ENCODE results near the gene IFTAP.
A peak's percentile ranks its signal among the peaks of the same experiment; 100 is the strongest.
"Not testable (repeated sequence)": the region's sequence is repeated elsewhere in the genome, so short reads cannot be mapped to it uniquely, and the experiment has no call there.

Gene IFTAP, protein sequence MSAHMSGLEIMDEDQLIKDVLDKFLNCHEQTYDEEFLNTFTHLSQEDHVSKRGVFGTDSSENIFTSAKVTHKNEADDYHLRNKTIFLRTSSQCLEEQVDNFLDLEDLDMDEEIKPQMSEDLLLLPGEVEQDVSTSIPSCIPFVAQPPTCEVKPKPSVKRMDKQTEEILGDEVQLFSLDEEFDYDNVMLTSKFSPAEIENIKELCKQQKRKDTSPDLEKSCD

DNA sequence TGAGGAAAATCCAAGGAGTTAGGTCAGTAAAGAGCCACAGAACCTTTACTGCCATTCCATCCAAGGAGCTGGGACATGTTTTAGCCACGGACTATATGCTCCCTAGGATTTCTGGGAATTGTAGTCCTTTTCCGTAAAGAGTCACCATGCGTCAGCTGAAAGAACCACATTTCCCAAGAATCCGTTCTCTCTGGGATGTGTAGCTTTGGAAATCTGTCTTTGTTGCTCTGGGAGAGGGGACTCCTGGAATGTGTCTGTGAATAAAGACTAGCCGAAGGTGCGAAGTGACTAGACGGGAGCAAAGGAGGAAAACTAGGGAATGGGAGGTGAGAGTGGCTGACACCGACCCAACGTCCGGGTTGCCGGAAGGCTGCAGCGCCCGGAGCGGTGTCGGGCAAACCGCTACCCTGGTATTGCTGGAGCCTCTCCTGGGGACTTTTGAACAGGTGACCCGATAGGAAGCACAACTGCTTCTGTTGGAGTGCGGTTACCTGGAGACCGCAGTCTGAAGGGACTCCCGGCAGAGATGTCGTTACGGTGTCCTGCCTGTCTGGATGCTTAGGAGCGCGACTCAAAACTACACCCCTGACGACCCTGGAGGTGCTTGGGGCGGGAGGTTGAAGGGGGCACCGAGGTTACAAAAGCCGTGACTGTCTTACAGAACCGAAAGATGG, at the start of gene IFTAP:
IFTAP (plus strand) TSS at position 187 of the 674 bp plus-strand sequence. CDS start 15,602 bp downstream, outside the sequence.
- peak within 1 kb of the TSS; percentile 94 to 98 for H3K4me3 ChIP-seq (ENCODE audit: low read depth in 1 of 2, low read length in 2 of 2)
- H3K27ac ChIP-seq (ENCODE audit: low read length) = peak within 1 kb of the TSS; percentile 72
- no peaks in the 10 kb centered on the region for H3K27me3 ChIP-seq (ENCODE audit: low read depth, low read length)
- no peaks in the 10 kb centered on the region for H3K9me3 ChIP-seq (ENCODE audit: control insufficient read depth in 1 of 2, low read length in 2 of 2)
- peaks cover 0 to 11% of the 10 kb centered on the region in 2 donors for H3K4me1 ChIP-seq (ENCODE audit: control insufficient read depth in 1 of 2, insufficient read depth in 2 of 2, low read length in 2 of 2)
- H3K36me3 ChIP-seq (ENCODE audit: control insufficient read depth in 1 of 2, insufficient read depth in 2 of 2, low read length in 2 of 2) = no peaks in the 10 kb centered on the region

DNA sequence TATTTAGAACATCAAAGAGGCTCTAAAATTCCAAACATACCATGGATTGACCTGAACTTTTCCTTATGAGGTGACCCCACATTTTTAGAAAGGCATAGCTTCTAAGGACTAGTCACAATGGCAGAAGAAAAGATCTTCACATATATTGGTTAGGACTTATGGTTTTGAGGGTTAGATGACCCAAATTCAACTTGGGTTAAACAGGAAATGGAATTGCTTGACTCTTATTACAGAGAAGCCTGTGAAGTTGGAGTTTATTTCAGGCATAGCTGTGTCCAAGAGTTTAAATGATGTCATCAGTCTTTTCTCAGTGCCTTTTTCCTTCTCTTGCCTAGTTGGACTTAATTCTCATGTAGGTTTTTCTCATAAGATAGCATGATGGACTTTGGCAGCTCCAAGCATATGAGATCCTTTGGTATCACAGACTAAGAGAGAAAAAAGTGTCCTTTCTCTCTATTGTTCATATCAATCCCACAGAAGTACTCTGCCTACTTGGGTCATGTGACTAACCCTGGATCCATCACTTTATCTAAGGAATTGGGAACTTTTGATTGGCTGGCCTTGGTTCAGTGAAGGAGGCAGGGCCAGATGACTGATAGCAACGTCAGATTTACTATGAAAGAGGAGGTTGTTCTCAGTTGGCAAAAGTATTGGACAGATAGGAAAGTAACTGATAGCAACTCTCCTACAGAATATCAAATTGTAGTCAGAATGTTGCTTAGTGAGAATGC, 43.8 kb upstream of the IFTAP start:
- H3K9me3 ChIP-seq (ENCODE audit: control insufficient read depth in 1 of 2, low read length in 2 of 2) = peaks cover 0 to 2% of the 10 kb centered on the region in 2 donors
- H3K4me3 ChIP-seq (ENCODE audit: low read depth in 1 of 2, low read length in 2 of 2) = no peak overlapping the region
- H3K4me1 ChIP-seq (ENCODE audit: control insufficient read depth in 1 of 2, insufficient read depth in 2 of 2, low read length in 2 of 2) = no peaks in the 10 kb centered on the region
- H3K36me3 ChIP-seq (ENCODE audit: control insufficient read depth in 1 of 2, insufficient read depth in 2 of 2, low read length in 2 of 2) = no peaks in the 10 kb centered on the region
- no peaks in the 10 kb centered on the region for H3K27me3 ChIP-seq (ENCODE audit: low read depth, low read length)
- no peak overlapping the region for H3K27ac ChIP-seq (ENCODE audit: low read length)

DNA sequence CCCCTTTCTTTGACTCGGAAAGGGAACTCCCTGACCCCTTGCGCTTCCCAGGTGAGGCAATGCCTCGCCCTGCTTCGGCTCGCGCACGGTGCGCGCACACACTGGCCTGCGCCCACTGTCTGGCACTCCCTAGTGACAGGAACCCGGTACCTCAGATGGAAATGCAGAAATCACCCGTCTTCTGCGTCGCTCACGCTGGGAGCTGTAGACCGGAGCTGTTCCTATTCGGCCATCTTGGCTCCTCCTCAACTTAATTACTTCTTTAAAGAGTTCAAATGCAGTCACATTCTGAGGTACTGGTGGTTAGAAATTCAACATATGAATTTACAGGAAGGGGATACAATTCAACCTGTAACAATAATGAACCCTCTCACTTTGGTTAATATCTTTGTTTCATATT, 36.9 kb upstream of the IFTAP start:
- H3K36me3 ChIP-seq (ENCODE audit: control insufficient read depth in 1 of 2, insufficient read depth in 2 of 2, low read length in 2 of 2); H3K4me1 ChIP-seq (ENCODE audit: control insufficient read depth in 1 of 2, insufficient read depth in 2 of 2, low read length in 2 of 2); H3K4me3 ChIP-seq (ENCODE audit: low read depth in 1 of 2, low read length in 2 of 2); H3K27me3 ChIP-seq (ENCODE audit: low read depth, low read length); H3K9me3 ChIP-seq (ENCODE audit: control insufficient read depth in 1 of 2, low read length in 2 of 2); H3K27ac ChIP-seq (ENCODE audit: low read length): not testable (repeated sequence)

DNA sequence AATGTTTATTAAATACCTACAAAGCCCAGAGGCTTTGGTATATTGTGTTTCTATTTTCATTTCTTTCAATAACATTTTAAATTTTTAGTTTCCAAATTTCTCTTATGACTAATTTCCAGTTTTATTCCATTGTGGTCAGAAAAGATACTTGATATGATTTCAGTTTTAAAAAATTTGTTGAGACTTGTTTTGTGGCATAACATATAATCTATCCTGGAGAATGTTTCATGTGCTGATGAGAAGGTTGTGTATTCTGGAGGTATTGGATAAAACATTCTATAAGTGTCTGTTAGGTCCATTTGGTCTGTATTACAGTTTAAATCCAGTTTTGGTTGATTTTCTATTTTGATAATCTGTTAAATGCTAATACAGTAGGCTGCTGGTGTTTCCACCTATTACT, 36.3 kb upstream of the IFTAP start:
- Histone ChIP-seq H3K27ac (ENCODE audit: low read length) (no peak overlapping the region), H3K36me3 (ENCODE audit: control insufficient read depth in 1 of 2, insufficient read depth in 2 of 2, low read length in 2 of 2) (no peaks in the 10 kb centered on the region), H3K9me3 (ENCODE audit: control insufficient read depth in 1 of 2, low read length in 2 of 2) (peaks cover 5 to 6% of the 10 kb centered on the region in 2 donors), H3K4me1 (ENCODE audit: control insufficient read depth in 1 of 2, insufficient read depth in 2 of 2, low read length in 2 of 2) (no peaks in the 10 kb centered on the region), H3K27me3 (ENCODE audit: low read depth, low read length) (no peaks in the 10 kb centered on the region), H3K4me3 (ENCODE audit: low read depth in 1 of 2, low read length in 2 of 2) (no peak overlapping the region)

DNA sequence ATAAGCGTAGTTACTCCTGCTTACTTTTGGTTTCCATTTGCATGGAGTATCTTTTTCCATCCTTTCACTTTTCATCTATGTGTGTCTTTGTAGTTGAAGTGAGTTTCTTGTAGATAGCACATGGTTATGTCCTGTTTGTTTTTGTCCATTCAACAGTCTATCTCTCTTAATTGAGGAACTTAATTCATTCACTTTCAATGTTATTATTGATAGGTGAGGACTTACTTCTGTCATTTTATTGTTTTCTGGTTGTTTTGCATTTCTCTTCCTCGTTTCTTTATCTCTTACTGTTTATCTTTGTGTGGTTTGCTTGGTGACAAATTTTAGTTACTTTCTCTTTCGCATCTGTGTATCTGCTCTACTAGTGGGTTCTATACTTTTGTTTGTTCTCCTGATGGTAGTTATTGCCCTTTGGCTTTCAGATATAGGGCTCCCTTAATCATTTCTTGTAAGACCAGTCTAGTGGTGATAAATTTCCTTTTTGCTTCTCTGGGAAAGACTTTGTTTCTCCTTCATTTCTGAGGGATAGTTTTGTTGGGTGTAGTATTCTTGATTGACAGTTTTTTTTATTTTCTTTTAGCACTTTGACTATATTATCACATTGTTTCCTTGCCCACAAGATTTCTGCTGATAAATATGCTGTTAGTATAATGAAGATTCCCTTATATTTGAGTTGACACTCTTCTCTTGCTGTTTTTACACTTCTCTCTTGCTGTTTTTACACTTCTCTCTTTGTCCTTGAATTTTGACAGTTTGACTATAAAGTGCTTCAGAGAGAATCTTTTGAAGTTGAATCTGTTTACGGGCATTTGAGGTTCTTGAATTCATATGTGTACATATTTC, 35.5 kb upstream of the IFTAP start:
- no peaks in the 10 kb centered on the region for H3K4me1 ChIP-seq (ENCODE audit: control insufficient read depth in 1 of 2, insufficient read depth in 2 of 2, low read length in 2 of 2)
- H3K9me3 ChIP-seq (ENCODE audit: control insufficient read depth in 1 of 2, low read length in 2 of 2) = peaks cover 5 to 6% of the 10 kb centered on the region in 2 donors
- no peaks in the 10 kb centered on the region for H3K27me3 ChIP-seq (ENCODE audit: low read depth, low read length)
- H3K4me3 ChIP-seq (ENCODE audit: low read depth in 1 of 2, low read length in 2 of 2) = peak overlapping the region in 1 of 2 donors; percentile 2
- no peaks in the 10 kb centered on the region for H3K36me3 ChIP-seq (ENCODE audit: control insufficient read depth in 1 of 2, insufficient read depth in 2 of 2, low read length in 2 of 2)
- H3K27ac ChIP-seq (ENCODE audit: low read length) = no peak overlapping the region

DNA sequence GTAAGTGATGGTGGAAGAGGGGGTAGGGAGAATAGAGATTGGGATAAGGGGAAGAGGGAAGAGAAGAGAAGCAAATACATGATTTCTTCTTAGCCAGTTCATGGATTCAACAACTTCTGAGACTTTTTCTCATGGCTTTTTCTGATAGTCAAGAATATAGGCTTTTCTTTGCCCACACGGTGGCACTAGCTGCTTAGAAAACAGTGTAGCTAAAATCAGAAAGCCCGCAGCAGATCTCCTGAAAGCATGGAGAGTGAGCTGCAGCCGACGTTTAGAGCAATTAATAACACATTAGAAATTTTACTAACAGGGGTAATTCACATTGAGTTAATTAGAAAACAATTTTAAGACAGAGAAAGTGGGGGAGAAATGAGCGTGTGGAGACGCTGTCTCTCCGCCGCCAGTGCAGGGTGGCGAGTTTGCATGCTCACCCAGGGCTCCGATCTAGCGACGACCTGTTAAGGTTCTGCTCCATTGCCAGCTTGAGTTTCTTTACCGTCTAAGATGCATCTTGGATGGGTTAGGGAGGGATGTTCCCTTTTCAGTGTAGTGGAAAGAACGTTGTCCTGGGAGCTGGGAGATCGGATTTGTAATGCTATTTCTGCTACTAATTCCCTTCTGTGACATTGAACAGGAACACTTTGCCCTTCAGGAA, 29.8 kb upstream of the IFTAP start:
- H3K4me3 ChIP-seq (ENCODE audit: low read depth in 1 of 2, low read length in 2 of 2) = peak overlapping the region; percentile 63 to 65
- no peaks in the 10 kb centered on the region for H3K27me3 ChIP-seq (ENCODE audit: low read depth, low read length)
- no peaks in the 10 kb centered on the region for H3K36me3 ChIP-seq (ENCODE audit: control insufficient read depth in 1 of 2, insufficient read depth in 2 of 2, low read length in 2 of 2)
- H3K9me3 ChIP-seq (ENCODE audit: control insufficient read depth in 1 of 2, low read length in 2 of 2) = peaks cover 3 to 5% of the 10 kb centered on the region in 2 donors
- H3K27ac ChIP-seq (ENCODE audit: low read length) = no peak overlapping the region
- H3K4me1 ChIP-seq (ENCODE audit: control insufficient read depth in 1 of 2, insufficient read depth in 2 of 2, low read length in 2 of 2) = no peaks in the 10 kb centered on the region

DNA sequence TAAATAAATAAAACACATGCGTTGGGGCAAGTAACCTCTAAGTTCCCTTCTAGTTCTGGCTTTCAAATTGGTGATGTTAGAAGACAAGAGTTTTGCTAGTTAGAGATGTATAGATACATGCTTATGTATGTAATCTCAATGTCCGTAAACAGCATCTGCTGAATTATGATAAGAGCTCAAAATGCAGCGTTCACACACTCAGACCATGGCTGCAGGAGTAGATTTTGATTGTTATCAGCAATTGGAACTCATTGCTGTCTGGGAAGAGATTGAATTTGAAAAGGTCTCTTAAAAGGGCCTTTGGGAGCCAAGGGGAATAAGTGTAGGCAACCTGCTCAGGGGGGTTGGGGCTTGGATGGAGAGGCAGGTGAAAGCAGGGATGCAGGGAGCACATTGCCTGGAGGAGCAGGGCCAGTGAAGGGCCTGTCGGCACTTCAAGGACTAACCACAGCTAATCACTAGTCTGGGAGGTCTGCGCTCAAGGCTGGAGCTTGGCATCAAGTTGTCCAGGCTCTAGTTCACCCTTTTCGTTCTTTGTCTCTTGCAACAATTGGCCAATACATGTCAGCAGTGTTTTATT, 29.2 kb upstream of the IFTAP start:
- Histone ChIP-seq H3K36me3 (ENCODE audit: control insufficient read depth in 1 of 2, insufficient read depth in 2 of 2, low read length in 2 of 2) (no peaks in the 10 kb centered on the region), H3K9me3 (ENCODE audit: control insufficient read depth in 1 of 2, low read length in 2 of 2) (peaks cover under 1 to 1% of the 10 kb centered on the region in 2 donors), H3K4me1 (ENCODE audit: control insufficient read depth in 1 of 2, insufficient read depth in 2 of 2, low read length in 2 of 2) (no peaks in the 10 kb centered on the region), H3K4me3 (ENCODE audit: low read depth in 1 of 2, low read length in 2 of 2) (peak overlapping the region; percentile 63 to 65), H3K27ac (ENCODE audit: low read length) (no peak overlapping the region), H3K27me3 (ENCODE audit: low read depth, low read length) (no peaks in the 10 kb centered on the region)

DNA sequence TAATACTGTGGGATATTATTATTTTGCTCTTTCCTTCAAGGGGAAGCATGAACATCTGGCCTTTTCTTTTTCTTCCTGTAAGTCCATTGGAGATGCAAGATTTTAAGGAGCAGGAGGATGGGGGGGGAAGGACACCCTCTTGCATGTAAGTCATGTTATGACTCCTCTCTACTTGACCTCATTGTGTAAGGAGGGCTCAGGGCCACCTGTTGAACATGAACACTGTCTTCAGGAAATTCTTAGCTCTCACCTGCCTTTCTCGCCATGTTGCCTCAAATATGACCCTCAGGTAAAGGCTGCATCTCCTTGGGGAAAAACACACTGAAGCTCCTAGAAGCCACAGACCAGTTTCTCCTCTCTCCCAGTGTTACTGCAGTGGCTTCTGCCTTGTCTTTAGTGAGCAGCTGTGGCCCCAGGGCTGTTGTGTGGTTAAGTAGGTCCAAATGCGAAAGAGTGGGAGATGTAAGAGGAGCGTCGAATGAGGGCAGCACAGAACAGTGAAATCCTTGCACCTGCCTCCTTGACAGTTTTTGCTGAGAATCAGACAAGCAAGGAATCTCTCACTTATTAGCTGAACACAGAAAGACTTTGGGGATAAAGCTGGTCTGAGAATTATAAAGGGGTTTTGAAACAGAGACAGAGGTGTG, 27.8 kb upstream of the IFTAP start:
- H3K4me3 ChIP-seq (ENCODE audit: low read depth in 1 of 2, low read length in 2 of 2) = no peak overlapping the region
- H3K27ac ChIP-seq (ENCODE audit: low read length) = no peak overlapping the region
- H3K36me3 ChIP-seq (ENCODE audit: control insufficient read depth in 1 of 2, insufficient read depth in 2 of 2, low read length in 2 of 2) = no peaks in the 10 kb centered on the region
- H3K4me1 ChIP-seq (ENCODE audit: control insufficient read depth in 1 of 2, insufficient read depth in 2 of 2, low read length in 2 of 2) = no peaks in the 10 kb centered on the region
- H3K27me3 ChIP-seq (ENCODE audit: low read depth, low read length) = no peaks in the 10 kb centered on the region
- no peaks in the 10 kb centered on the region for H3K9me3 ChIP-seq (ENCODE audit: control insufficient read depth in 1 of 2, low read length in 2 of 2)

DNA sequence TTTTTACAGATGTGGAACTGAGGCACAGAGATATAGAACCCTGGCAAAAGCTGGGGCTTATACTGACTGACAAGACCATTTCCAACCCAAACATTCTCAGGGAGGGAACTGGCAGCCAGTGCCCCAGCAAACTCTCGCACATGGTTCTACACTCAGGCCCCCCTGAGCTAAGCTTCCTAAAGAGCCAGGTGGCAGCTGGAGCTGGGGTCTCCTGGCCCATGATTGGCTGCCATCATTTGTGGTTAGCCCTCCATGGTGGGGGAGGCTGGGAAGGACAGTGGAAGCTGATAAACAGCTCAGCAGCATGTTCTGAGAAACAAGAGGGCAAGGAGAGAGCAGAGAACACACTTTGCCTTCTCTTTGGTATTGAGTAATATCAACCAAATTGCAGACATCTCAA, 26.6 kb upstream of the IFTAP start, which contains the start of gene RAG1:
RAG1 (plus strand) TSS at position 314 of the 400 bp plus-strand sequence. CDS start 5,298 bp downstream, outside the sequence.
- no peaks in the 10 kb centered on the region for H3K4me1 ChIP-seq (ENCODE audit: control insufficient read depth in 1 of 2, insufficient read depth in 2 of 2, low read length in 2 of 2)

DNA sequence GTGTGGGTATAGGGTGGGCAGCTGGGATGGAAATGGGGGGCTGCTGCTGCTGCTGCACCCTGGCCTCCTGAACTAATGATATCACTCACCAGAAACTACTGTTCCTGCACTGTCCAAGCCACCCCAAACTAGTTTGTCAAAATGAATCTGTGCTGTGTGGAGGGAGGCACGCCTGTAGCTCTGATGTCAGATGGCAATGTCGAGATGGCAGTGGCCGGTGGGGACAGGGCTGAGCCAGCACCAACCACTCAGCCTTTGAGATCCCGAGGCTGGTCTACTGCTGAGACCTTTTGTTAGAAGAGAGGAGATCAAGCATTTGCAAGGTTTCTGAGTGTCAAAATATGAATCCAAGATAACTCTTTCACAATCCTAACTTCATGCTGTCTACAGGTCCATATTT, 25.2 kb upstream of the IFTAP start:
- no peaks in the 10 kb centered on the region for H3K9me3 ChIP-seq (ENCODE audit: control insufficient read depth in 1 of 2, low read length in 2 of 2)
- H3K27me3 ChIP-seq (ENCODE audit: low read depth, low read length) = no peaks in the 10 kb centered on the region
- H3K27ac ChIP-seq (ENCODE audit: low read length) = no peak overlapping the region
- H3K36me3 ChIP-seq (ENCODE audit: control insufficient read depth in 1 of 2, insufficient read depth in 2 of 2, low read length in 2 of 2) = peaks cover 0 to 5% of the 10 kb centered on the region in 2 donors
- no peak overlapping the region for H3K4me3 ChIP-seq (ENCODE audit: low read depth in 1 of 2, low read length in 2 of 2)
- no peaks in the 10 kb centered on the region for H3K4me1 ChIP-seq (ENCODE audit: control insufficient read depth in 1 of 2, insufficient read depth in 2 of 2, low read length in 2 of 2)

More for the DNA sequence above, 26.6 kb upstream of the IFTAP start, which contains the start of gene RAG1:
- H3K4me3 ChIP-seq (ENCODE audit: low read depth in 1 of 2, low read length in 2 of 2) = no peak within 1 kb of the TSS
- no peaks in the 10 kb centered on the region for H3K9me3 ChIP-seq (ENCODE audit: control insufficient read depth in 1 of 2, low read length in 2 of 2)
- H3K27me3 ChIP-seq (ENCODE audit: low read depth, low read length) = no peaks in the 10 kb centered on the region
- no peak within 1 kb of the TSS for H3K27ac ChIP-seq (ENCODE audit: low read length)
- no peaks in the 10 kb centered on the region for H3K36me3 ChIP-seq (ENCODE audit: control insufficient read depth in 1 of 2, insufficient read depth in 2 of 2, low read length in 2 of 2)

All from muscle layer of duodenum (tissue), 2 donors.